ENCODE measurements around the gene YIF1A. TPM values are rescaled to one million over a fixed set of nuclear protein-coding genes. Genes with fewer than 3 reads are reported as not detected.
A peak's percentile ranks its signal among the peaks of the same experiment; 100 is the strongest.
"Not testable (repeated sequence)": the region's sequence is repeated elsewhere in the genome, so short reads cannot be mapped to it uniquely, and the experiment has no call there.

The YIF1A gene
- total RNA-seq, 4 donors from 2014 or later: 77.7 to 168 (median 118) TPM

GRCh38 chr11:66259225-66259624, 29.7 kb downstream of the YIF1A start:
- no peak for TF ChIP-seq CTCF (IDR thresholded peaks at IDR 0.05)
- TF ChIP-seq POLR2A (IDR thresholded peaks at IDR 0.05): no peak
- intact Hi-C loops (cut with DNase I): loop anchor here (2.0 kb wide), 1 partner anchor 36 kb away; no protein-coding TSS in a partner anchor
- 99% methylated on average over 2 of the region's 2 CpGs for WGBS, 2 donors

DNA sequence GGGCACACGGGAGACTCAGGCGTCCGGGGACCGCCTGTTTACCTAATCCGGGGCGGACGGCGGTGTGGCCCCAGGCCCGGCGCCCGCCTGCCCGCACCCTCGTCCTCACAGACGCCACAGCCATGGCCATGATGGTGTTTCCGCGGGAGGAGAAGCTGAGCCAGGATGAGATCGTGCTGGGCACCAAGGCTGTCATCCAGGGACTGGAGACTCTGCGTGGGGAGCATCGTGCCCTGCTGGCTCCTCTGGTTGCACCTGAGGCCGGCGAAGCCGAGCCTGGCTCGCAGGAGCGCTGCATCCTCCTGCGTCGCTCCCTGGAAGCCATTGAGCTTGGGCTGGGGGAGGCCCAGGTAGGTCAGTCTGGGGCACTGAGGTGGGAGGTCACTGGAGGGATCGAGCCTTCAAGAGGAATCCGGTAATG, 30.5 kb downstream of the YIF1A start:
- intact Hi-C loops (cut with DNase I): loop anchor here (2.0 kb wide), 1 partner anchor 36 kb away; no protein-coding TSS in a partner anchor
- H3K4me1 ChIP-seq: peaks cover 9 to 16% of the 10 kb centered on the region in 2 donors
- H3K27me3 ChIP-seq: no peaks in the 10 kb centered on the region
- peak overlapping the region in 2 of 3 donors; percentile 69 to 91 for H3K4me3 ChIP-seq (replicated peaks in 1 of 3)
- no peak for DNase-seq
- no peaks in the 10 kb centered on the region for H3K9me3 ChIP-seq
- TF ChIP-seq POLR2A (IDR thresholded peaks at IDR 0.05) (no peak), CTCF (IDR thresholded peaks at IDR 0.05) (no peak)
- 3 to 6% methylated on average over 10 to 25 of the region's 28 CpGs for WGBS, 2 donors
- H3K36me3 ChIP-seq: peaks cover 0 to 22% of the 10 kb centered on the region in 2 donors
- H3K27ac ChIP-seq: peak overlapping the region in 2 of 3 donors; percentile 43 to 57

More at GRCh38 chr11:66259225-66259624, 29.7 kb downstream of the YIF1A start:
- H3K27me3 ChIP-seq: no peaks in the 10 kb centered on the region
- no peak for DNase-seq
- H3K4me3 ChIP-seq (replicated peaks in 1 of 3): no peak overlapping the region
- H3K4me1 ChIP-seq: peaks cover 7 to 16% of the 10 kb centered on the region in 2 donors
- H3K36me3 ChIP-seq: peaks cover 0 to 22% of the 10 kb centered on the region in 2 donors
- H3K9me3 ChIP-seq: no peaks in the 10 kb centered on the region
- H3K27ac ChIP-seq: no peak overlapping the region

- H3K27me3 ChIP-seq; H3K4me3 ChIP-seq (replicated peaks in 1 of 3); H3K9me3 ChIP-seq; H3K36me3 ChIP-seq; intact Hi-C loops (cut with DNase I): not testable (repeated sequence)
- peak; percentile 70 to 77 for DNase-seq
- H3K27ac ChIP-seq: peak overlapping the region in 2 of 3 donors; percentile 1 to 18
- whole genome bisulfite sequencing, 2 donors: 36 to 41% methylated on average over 6 of the region's 6 CpGs
- peaks cover 12 to 14% of the 10 kb centered on the region in 2 donors for H3K4me1 ChIP-seq
Measured at GRCh38 chr11:66253081-66253480, 35.9 kb downstream of the YIF1A start.

DNA sequence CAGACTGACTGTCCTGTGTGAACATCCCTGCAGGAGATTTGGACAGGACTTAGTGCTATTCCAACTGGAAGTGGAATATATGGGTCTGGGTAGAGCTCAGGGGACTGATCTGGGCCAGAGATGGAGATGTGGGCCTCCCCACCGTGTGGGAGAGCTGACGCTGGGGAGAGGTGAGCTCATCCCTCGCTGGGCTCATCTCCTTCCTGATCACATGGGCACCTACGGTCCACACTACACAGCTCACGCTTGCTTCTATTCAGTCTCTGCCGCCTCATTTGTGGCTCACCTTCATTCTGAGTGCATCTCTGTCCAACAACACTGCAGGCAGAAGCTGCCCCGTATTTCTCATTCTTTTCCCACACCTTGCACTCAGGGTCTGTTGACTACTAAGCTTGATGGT, 37.1 kb downstream of the YIF1A start:
- no peaks in the 10 kb centered on the region for H3K27me3 ChIP-seq
- intact Hi-C loops (cut with DNase I): no loop called here
- H3K36me3 ChIP-seq: no peaks in the 10 kb centered on the region
- H3K27ac ChIP-seq: no peak overlapping the region
- 71 to 87% methylated on average over 7 of the region's 7 CpGs for WGBS, 2 donors
- no peak for DNase-seq
- TF ChIP-seq CTCF (IDR thresholded peaks at IDR 0.05) (no peak), POLR2A (IDR thresholded peaks at IDR 0.05) (no peak)
- peaks cover 9 to 12% of the 10 kb centered on the region in 2 donors for H3K4me1 ChIP-seq
- no peak overlapping the region for H3K4me3 ChIP-seq (replicated peaks in 1 of 3)
- no peaks in the 10 kb centered on the region for H3K9me3 ChIP-seq

DNA sequence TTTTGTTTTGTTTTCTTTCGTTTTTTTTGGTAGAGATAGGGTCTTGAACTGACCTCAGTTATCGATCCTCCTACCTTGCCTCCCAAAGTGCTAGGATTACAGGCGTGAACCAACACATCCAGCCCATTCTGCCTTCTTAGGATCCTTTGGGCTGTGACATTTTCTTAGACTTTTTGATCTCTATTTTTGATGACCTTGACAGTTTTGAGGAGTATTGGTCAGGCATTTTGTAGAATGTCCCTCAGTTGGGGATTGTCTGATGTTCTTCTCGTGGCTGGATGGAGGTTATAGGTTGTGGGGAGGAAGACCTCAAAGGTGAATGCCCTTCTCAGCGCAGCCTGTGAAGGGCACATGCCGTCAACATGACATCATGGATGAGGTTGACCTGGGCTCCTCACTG, 40.0 kb downstream of the YIF1A start:
- 88 to 93% methylated on average over 6 of the region's 6 CpGs for WGBS, 2 donors

More for the DNA sequence above, 40.0 kb downstream of the YIF1A start:
- no peak for TF ChIP-seq POLR2A (IDR thresholded peaks at IDR 0.05)
- TF ChIP-seq CTCF (IDR thresholded peaks at IDR 0.05): no peak
- H3K9me3 ChIP-seq: no peaks in the 10 kb centered on the region
- intact Hi-C loops (cut with DNase I): no loop called here
- peaks cover 6 to 12% of the 10 kb centered on the region in 2 donors for H3K4me1 ChIP-seq
- no peak for DNase-seq
- H3K27me3 ChIP-seq: no peaks in the 10 kb centered on the region
- no peak overlapping the region for H3K27ac ChIP-seq
- H3K36me3 ChIP-seq: peaks cover 0 to 4% of the 10 kb centered on the region in 2 donors
- H3K4me3 ChIP-seq (replicated peaks in 1 of 3): no peak overlapping the region
